HEK293 (cell line): ENCODE measurements around the gene SIAH2.

Experiments used
- CTCF ChIA-PET: fragments of 350-600 bp; formaldehyde crosslinking; extraction: SDS; loops from one replicate; lab custom pipeline; 2021; ENCODE audit warnings: antibody characterized with exemption; lab: Yijun Ruan, JAX
- POLR2A ChIA-PET: fragments of 300-600 bp; formaldehyde crosslinking; extraction: SDS; loops from one replicate; lab custom pipeline; 2020; ENCODE audit warnings: antibody characterized with exemption, inconsistent platforms; lab: Yijun Ruan, JAX
- H3K27ac ChIP-seq: fragments of 200-500 bp; sonication (Bioruptor generic); 2 replicates; pipeline ENCODE4 v1.5.1; 2014; ENCODE audit warnings: low read depth, low read length, control low read depth, inconsistent platforms; ENCODE audit errors: extremely low read depth
- H3K36me3 ChIP-seq, 2 experiments: fragments of 200-500 bp in 1 of 2; sonication (Bioruptor generic) in 1 of 2; 1 replicate in 1 of 2; 2 replicates in 1 of 2; pipeline ENCODE4 v1.5.1; 2014 to 2017; ENCODE audit warnings: inconsistent platforms in 2 of 2, low read length in 2 of 2; ENCODE audit not compliant: control insufficient read depth in 2 of 2, insufficient read depth in 1 of 2
- H3K4me1 ChIP-seq: fragments of 200-500 bp; sonication (Bioruptor generic); 2 replicates; pipeline ENCODE4 v1.5.1; 2014; ENCODE audit warnings: mild to moderate bottlenecking, low read length, inconsistent platforms; ENCODE audit not compliant: control insufficient read depth, insufficient read depth
- H3K4me3 ChIP-seq: 2 replicates; pipeline ENCODE4 v1.5.1; 2011; ENCODE audit warnings: low read depth, mild to moderate bottlenecking, control low read depth, low read length, moderate library complexity
- H3K9me3 ChIP-seq: fragments of 200-500 bp; sonication (Bioruptor generic); 2 replicates; pipeline ENCODE4 v1.5.1; 2014; ENCODE audit warnings: low read depth, low read length, inconsistent platforms; ENCODE audit not compliant: control insufficient read depth, insufficient read depth
- GLIS1 ChIP-seq: fragments of 450-650 bp; formaldehyde crosslinking; IDR thresholded peaks from 2 replicates; pipeline ENCODE4 v1.5.1; 2016; ENCODE audit warnings: missing biosample characterization, missing genetic modification characterization
- HOXC10 ChIP-seq: sonication (generic); formaldehyde crosslinking; IDR thresholded peaks from 2 replicates; pipeline ENCODE4 v1.8.1; 2023; ENCODE audit warnings: mild to moderate bottlenecking, missing genetic modification reagents
- HOXD13 ChIP-seq: sonication (generic); formaldehyde crosslinking; IDR thresholded peaks from 2 replicates; pipeline ENCODE4 v1.8.0; 2022; ENCODE audit warnings: missing genetic modification reagents, borderline replicate concordance
- REST ChIP-seq: fragments of 450-650 bp; formaldehyde crosslinking; IDR thresholded peaks from 2 replicates; pipeline ENCODE4 v1.5.1; 2016; ENCODE audit warnings: missing biosample characterization, missing genetic modification characterization
- SETDB1 ChIP-seq: IDR thresholded peaks from one replicate; pipeline ENCODE4 v1.6.1; 2017; ENCODE audit warnings: mild to moderate bottlenecking, low read length, moderate library complexity, mixed read lengths; ENCODE audit not compliant: insufficient read length
- TRIM28 ChIP-seq: IDR thresholded peaks from 2 replicates; pipeline ENCODE4 v1.6.1; 2011; ENCODE audit warnings: low read length, control low read depth, borderline replicate concordance
- ZBTB1 ChIP-seq: fragments of 450-650 bp; formaldehyde crosslinking; IDR thresholded peaks from 2 replicates; pipeline ENCODE4 v1.5.1; 2016; ENCODE audit warnings: missing biosample characterization, missing genetic modification characterization
- ZBTB21 ChIP-seq: fragments of 450-650 bp; formaldehyde crosslinking; IDR thresholded peaks from 2 replicates; pipeline ENCODE4 v1.5.1; 2017; ENCODE audit warnings: missing biosample characterization, missing genetic modification characterization
- ZFP37 ChIP-seq: fragments of 450-650 bp; formaldehyde crosslinking; IDR thresholded peaks from 2 replicates; pipeline ENCODE4 v1.5.1; 2016; ENCODE audit warnings: missing biosample characterization, missing genetic modification characterization
- ZNF202 ChIP-seq: fragments of 450-650 bp; formaldehyde crosslinking; IDR thresholded peaks from 2 replicates; pipeline ENCODE4 v1.5.1; 2016; ENCODE audit warnings: missing biosample characterization, missing genetic modification characterization, borderline replicate concordance
- ZNF211 ChIP-seq: fragments of 450-650 bp; formaldehyde crosslinking; IDR thresholded peaks from 2 replicates; pipeline ENCODE4 v1.5.1; 2016; ENCODE audit warnings: low read depth, missing biosample characterization, missing genetic modification characterization
- ZNF221 ChIP-seq: fragments of 450-650 bp; formaldehyde crosslinking; IDR thresholded peaks from 2 replicates; pipeline ENCODE4 v1.5.1; 2017; ENCODE audit warnings: missing biosample characterization, missing genetic modification characterization, borderline replicate concordance
- ZNF223 ChIP-seq: fragments of 450-650 bp; formaldehyde crosslinking; IDR thresholded peaks from 2 replicates; pipeline ENCODE4 v1.5.1; 2016; ENCODE audit warnings: missing biosample characterization, missing genetic modification characterization
- ZNF239 ChIP-seq: fragments of 450-650 bp; formaldehyde crosslinking; IDR thresholded peaks from 2 replicates; pipeline ENCODE4 v1.5.1; 2016; ENCODE audit warnings: missing biosample characterization, missing genetic modification characterization
- ZNF302 ChIP-seq: fragments of 450-650 bp; formaldehyde crosslinking; IDR thresholded peaks from 2 replicates; pipeline ENCODE4 v1.5.1; 2016; ENCODE audit warnings: missing biosample characterization, missing genetic modification characterization, low read depth
- ZNF394 ChIP-seq: fragments of 450-650 bp; formaldehyde crosslinking; IDR thresholded peaks from 2 replicates; pipeline ENCODE4 v1.5.1; 2016; ENCODE audit warnings: missing biosample characterization, missing genetic modification characterization, mild to moderate bottlenecking, moderate library complexity, borderline replicate concordance
- ZNF398 ChIP-seq: fragments of 450-650 bp; formaldehyde crosslinking; IDR thresholded peaks from 2 replicates; pipeline ENCODE4 v1.5.1; 2017; ENCODE audit warnings: missing biosample characterization, missing genetic modification characterization
- ZNF416 ChIP-seq: fragments of 450-650 bp; formaldehyde crosslinking; IDR thresholded peaks from 2 replicates; pipeline ENCODE4 v1.5.1; 2016; ENCODE audit warnings: missing biosample characterization, missing genetic modification characterization
- ZNF423 ChIP-seq: fragments of 450-650 bp; formaldehyde crosslinking; IDR thresholded peaks from 2 replicates; pipeline ENCODE4 v1.5.1; 2016; ENCODE audit warnings: missing biosample characterization, missing genetic modification characterization
- ZNF501 ChIP-seq: fragments of 450-650 bp; formaldehyde crosslinking; IDR thresholded peaks from 2 replicates; pipeline ENCODE4 v1.5.1; 2016; ENCODE audit warnings: missing biosample characterization, missing genetic modification characterization
- ZNF510 ChIP-seq: fragments of 450-650 bp; formaldehyde crosslinking; IDR thresholded peaks from 2 replicates; pipeline ENCODE4 v1.5.1; 2018; ENCODE audit warnings: mild to moderate bottlenecking, missing genetic modification characterization, missing biosample characterization; ENCODE audit not compliant: insufficient replicate concordance
- ZNF514 ChIP-seq: fragments of 450-650 bp; formaldehyde crosslinking; IDR thresholded peaks from 2 replicates; pipeline ENCODE4 v1.5.1; 2016; ENCODE audit warnings: missing biosample characterization, missing genetic modification characterization
- ZNF837 ChIP-seq: fragments of 450-650 bp; formaldehyde crosslinking; IDR thresholded peaks from 2 replicates; pipeline ENCODE4 v1.5.1; 2016; ENCODE audit warnings: missing biosample characterization, missing genetic modification characterization
- ZSCAN23 ChIP-seq: fragments of 450-650 bp; formaldehyde crosslinking; IDR thresholded peaks from 2 replicates; pipeline ENCODE4 v1.5.1; 2016; ENCODE audit warnings: missing biosample characterization, missing genetic modification characterization
- ZXDB ChIP-seq: fragments of 450-650 bp; formaldehyde crosslinking; IDR thresholded peaks from 2 replicates; pipeline ENCODE4 v1.5.1; 2016; ENCODE audit warnings: missing biosample characterization, missing genetic modification characterization
- TF ChIP-seq, protein P1 (sequence below): fragments of 450-650 bp; formaldehyde crosslinking; IDR thresholded peaks from 2 replicates; pipeline ENCODE4 v1.5.1; 2016; ENCODE audit warnings: missing biosample characterization, missing genetic modification characterization
- TF ChIP-seq, protein P2 (sequence below): fragments of 450-650 bp; formaldehyde crosslinking; IDR thresholded peaks from 2 replicates; pipeline ENCODE4 v1.5.1; 2016; ENCODE audit warnings: missing biosample characterization, missing genetic modification characterization

SIAH2 gene

DNA sequence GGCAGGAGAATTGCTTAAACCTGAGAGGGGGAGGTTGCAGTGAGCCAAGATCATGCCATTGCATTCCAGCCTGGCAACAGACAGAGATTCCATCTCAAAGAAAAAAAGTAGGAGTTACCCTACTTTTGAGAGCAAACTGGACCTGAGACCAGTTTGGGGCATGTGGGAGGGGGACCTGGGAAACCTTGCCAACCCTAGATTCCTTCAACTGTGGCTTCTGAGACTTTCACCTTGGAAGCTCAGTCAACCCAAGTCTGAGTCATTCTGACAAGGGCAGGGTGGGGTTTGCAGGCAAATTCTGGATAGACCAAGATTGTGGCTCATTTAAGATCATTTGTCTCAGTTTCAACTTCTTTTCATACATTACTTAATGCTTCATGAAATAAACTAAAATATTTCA is 23.8 kb upstream of the SIAH2 start:
- Histone ChIP-seq H3K36me3 (no peaks in the 10 kb centered on the region), H3K4me3 (no peak overlapping the region), H3K27ac (no peak overlapping the region), H3K9me3 (no peaks in the 10 kb centered on the region), H3K4me1 (no peaks in the 10 kb centered on the region)
- CTCF ChIA-PET: interaction anchor here (0.7 to 3.6 kb wide), 8 partner anchors 11 to 1344 kb away, joined by 3 to 33 read pairs (median 8); no protein-coding TSS in a partner anchor
- no peak for TF ChIP-seq ZNF302 (tag by site-specific recombination)
- TF ChIP-seq ZNF501 (tag by site-specific recombination): no peak
- no peak for TF ChIP-seq ZNF398 (tag by site-specific recombination)
- TF ChIP-seq ZSCAN23 (tag by site-specific recombination): no peak
- TF ChIP-seq ZNF416 (tag by site-specific recombination): no peak
- TF ChIP-seq, protein P1, sequence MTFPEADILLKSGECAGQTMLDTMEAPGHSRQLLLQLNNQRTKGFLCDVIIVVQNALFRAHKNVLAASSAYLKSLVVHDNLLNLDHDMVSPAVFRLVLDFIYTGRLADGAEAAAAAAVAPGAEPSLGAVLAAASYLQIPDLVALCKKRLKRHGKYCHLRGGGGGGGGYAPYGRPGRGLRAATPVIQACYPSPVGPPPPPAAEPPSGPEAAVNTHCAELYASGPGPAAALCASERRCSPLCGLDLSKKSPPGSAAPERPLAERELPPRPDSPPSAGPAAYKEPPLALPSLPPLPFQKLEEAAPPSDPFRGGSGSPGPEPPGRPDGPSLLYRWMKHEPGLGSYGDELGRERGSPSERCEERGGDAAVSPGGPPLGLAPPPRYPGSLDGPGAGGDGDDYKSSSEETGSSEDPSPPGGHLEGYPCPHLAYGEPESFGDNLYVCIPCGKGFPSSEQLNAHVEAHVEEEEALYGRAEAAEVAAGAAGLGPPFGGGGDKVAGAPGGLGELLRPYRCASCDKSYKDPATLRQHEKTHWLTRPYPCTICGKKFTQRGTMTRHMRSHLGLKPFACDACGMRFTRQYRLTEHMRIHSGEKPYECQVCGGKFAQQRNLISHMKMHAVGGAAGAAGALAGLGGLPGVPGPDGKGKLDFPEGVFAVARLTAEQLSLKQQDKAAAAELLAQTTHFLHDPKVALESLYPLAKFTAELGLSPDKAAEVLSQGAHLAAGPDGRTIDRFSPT (tag by site-specific recombination): no peak
- no peak for TF ChIP-seq ZNF514 (tag by site-specific recombination)
- TF ChIP-seq ZNF223 (tag by site-specific recombination): no peak
- TF ChIP-seq HOXD13 (CRISPR knock-in tag): no peak
- TF ChIP-seq ZNF394 (tag by site-specific recombination): no peak
- TF ChIP-seq SETDB1: no peak
- no peak for TF ChIP-seq GLIS1 (tag by site-specific recombination)
- TF ChIP-seq ZNF510 (tag by site-specific recombination): no peak
- no peak for TF ChIP-seq ZNF221
- TF ChIP-seq REST (tag by site-specific recombination): no peak
- TF ChIP-seq ZFP37 (tag by site-specific recombination): no peak
- no peak for TF ChIP-seq ZBTB21
- no peak for TF ChIP-seq ZBTB1 (tag by site-specific recombination)
- TF ChIP-seq ZXDB: no peak
- POLR2A ChIA-PET: no interaction called here

DNA sequence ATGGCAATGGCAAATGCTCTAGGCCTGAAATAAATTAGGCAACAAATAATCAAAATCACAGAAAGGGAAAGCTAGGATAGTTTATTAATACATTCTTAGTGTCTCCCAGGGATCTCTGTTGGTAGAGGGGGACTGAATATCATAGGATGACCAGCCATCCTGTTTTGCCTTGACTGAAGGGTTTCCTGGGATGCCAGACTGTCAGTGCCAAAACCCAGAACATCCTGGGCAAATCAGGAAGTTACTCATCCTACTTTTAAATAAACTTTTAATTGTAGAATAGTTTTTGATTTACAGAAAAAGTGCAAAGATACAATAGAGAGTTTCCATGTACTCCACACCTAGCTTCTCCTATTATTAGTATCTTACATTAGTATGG is 21.8 kb upstream of the SIAH2 start:
- ChIA-PET POLR2A (no interaction called here), CTCF (no interaction called here)
- Histone ChIP-seq H3K36me3 (no peaks in the 10 kb centered on the region), H3K9me3 (no peaks in the 10 kb centered on the region), H3K4me3 (no peak overlapping the region), H3K4me1 (no peaks in the 10 kb centered on the region), H3K27ac (no peak overlapping the region)
- TF ChIP-seq TRIM28: no peak
- TF ChIP-seq, protein P2, sequence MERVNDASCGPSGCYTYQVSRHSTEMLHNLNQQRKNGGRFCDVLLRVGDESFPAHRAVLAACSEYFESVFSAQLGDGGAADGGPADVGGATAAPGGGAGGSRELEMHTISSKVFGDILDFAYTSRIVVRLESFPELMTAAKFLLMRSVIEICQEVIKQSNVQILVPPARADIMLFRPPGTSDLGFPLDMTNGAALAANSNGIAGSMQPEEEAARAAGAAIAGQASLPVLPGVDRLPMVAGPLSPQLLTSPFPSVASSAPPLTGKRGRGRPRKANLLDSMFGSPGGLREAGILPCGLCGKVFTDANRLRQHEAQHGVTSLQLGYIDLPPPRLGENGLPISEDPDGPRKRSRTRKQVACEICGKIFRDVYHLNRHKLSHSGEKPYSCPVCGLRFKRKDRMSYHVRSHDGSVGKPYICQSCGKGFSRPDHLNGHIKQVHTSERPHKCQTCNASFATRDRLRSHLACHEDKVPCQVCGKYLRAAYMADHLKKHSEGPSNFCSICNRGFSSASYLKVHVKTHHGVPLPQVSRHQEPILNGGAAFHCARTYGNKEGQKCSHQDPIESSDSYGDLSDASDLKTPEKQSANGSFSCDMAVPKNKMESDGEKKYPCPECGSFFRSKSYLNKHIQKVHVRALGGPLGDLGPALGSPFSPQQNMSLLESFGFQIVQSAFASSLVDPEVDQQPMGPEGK (tag by site-specific recombination): no peak
- no peak for TF ChIP-seq ZNF514 (tag by site-specific recombination)
- no peak for TF ChIP-seq ZNF423 (tag by site-specific recombination)
- TF ChIP-seq ZNF202 (tag by site-specific recombination): no peak
- no peak for TF ChIP-seq ZNF239 (tag by site-specific recombination)
- TF ChIP-seq HOXC10: no peak
- TF ChIP-seq ZNF837 (tag by site-specific recombination): no peak
- TF ChIP-seq ZNF211 (tag by site-specific recombination): no peak
